GM23248 (cell line): ENCODE measurements around the gene RNF19B.

ENCODE experiments used
- EZH2 ChIP-seq: fragments of 200-600 bp; sonication (generic); IDR thresholded peaks from 2 replicates; pipeline ENCODE4 v1.6.1; 2018; ENCODE audit warnings: antibody characterized with exemption, mild to moderate bottlenecking; ENCODE audit not compliant: insufficient read depth, poor library complexity, severe bottlenecking
- EZH2phosphoT487 ChIP-seq: fragments of 200-600 bp; sonication (generic); IDR thresholded peaks from 2 replicates; pipeline ENCODE4 v1.6.1; 2018; ENCODE audit warnings: antibody characterized with exemption, moderate library complexity, mild to moderate bottlenecking, low read depth; ENCODE audit not compliant: insufficient read depth

DNA sequence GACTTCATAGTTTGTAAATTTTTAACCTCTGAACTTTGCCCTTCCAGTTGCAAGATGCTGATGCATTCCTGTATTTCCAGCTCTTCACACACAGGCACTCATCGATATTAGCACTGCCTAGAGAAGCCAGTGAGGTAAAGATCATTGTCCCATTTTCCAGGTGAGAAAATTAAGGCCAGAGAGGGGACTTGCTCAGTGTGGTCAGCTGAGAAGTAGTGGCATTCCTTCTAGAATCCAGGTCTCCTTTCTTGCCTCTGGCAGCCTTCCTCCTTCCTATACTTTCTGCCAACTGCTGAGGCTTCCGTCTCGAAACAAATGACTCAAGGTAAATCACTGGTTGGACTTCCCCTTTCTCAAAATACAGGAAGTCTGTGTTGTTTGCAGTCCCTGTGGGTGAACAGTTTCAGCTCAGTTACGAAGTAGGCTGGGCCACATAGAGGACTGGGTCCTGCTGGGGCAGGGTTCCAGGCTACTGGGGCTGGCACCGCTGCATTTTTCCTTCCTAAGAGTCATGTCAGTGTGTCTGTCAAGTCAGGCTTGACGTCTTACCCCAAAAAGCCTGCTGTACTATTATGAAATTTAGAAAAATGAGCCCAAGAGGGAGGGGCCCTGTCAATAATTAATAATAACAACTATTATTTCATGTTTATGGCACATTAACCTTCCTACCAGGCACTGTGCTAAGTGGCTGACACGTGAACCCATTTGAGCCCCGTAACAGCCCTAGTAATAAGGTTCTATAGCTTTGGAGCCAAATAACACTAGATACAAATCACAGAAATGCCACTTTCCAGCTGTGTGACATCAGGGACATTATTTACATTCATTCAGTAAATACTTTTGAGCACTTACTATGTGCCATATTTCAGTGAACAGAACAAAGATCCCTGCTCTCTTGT, 16.6 kb upstream of the RNF19B start:
- TF ChIP-seq EZH2phosphoT487 (no peak), EZH2 (no peak)
